Esophagus muscularis mucosa (tissue), 3 donors: ENCODE measurements around the gene ARMC9.

Source experiments
- POLR2A ChIP-seq: fragments of 450-650 bp; IDR thresholded peaks from one replicate; pipeline ENCODE4 v1.6.1; 2017; ENCODE audit warnings: antibody characterized with exemption, moderate library complexity, mild to moderate bottlenecking, low read depth
- POLR2AphosphoS5 ChIP-seq, 2 donors: sonication (generic); formaldehyde crosslinking; IDR thresholded peaks; one replicate each; pipeline ENCODE4 v1.6.1; 2017; ENCODE audit warnings: antibody characterized with exemption in 2 of 2
- TF ChIP-seq, protein P1 (sequence below), 3 experiments: fragments of 200-600 bp in 2 of 3; fragments of 450-650 bp in 1 of 3; sonication (generic) in 2 of 3; IDR thresholded peaks; one replicate each; pipeline ENCODE4 v1.5.1; 2017 to 2019; ENCODE audit warnings: antibody characterized with exemption in 3 of 3, mild to moderate bottlenecking in 2 of 3, moderate library complexity in 1 of 3

DNA sequence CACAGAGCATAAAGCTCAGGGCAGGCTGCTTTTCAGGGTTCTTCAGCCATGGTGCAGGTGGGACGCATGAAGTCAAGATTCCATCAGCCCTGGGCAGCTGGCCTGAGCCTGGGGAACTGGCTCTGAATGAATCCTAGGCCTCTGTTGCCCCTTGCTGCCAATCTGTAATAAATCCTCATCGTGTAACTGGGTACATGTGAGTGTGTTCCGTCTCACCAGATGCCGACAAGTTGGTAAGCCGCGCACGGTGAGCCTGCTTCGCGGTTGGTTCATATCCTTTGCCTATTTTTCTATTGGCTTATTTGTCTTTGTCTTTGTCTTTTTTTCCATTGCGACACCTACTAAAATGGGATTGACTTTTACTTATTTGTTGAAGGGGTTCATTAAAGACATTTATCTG lies 224.7 kb downstream of the ARMC9 start:
- TF ChIP-seq POLR2AphosphoS5 (IDR thresholded peaks at IDR 0.05) = no peak
- TF ChIP-seq, protein P1, sequence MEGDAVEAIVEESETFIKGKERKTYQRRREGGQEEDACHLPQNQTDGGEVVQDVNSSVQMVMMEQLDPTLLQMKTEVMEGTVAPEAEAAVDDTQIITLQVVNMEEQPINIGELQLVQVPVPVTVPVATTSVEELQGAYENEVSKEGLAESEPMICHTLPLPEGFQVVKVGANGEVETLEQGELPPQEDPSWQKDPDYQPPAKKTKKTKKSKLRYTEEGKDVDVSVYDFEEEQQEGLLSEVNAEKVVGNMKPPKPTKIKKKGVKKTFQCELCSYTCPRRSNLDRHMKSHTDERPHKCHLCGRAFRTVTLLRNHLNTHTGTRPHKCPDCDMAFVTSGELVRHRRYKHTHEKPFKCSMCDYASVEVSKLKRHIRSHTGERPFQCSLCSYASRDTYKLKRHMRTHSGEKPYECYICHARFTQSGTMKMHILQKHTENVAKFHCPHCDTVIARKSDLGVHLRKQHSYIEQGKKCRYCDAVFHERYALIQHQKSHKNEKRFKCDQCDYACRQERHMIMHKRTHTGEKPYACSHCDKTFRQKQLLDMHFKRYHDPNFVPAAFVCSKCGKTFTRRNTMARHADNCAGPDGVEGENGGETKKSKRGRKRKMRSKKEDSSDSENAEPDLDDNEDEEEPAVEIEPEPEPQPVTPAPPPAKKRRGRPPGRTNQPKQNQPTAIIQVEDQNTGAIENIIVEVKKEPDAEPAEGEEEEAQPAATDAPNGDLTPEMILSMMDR (IDR thresholded peaks at IDR 0.05) = no peak
- no peak for TF ChIP-seq POLR2A
